GM12874 (cell line): ENCODE results near the gene C4orf33.

ENCODE experiments used
- CTCF ChIP-seq: IDR thresholded peaks from 2 replicates; pipeline ENCODE4 v1.5.1; 2011; ENCODE audit warnings: low read depth, mild to moderate bottlenecking, control low read depth, low read length, moderate library complexity; ENCODE audit not compliant: insufficient read depth

Gene C4orf33

GRCh38 chr4:129146639-129147038 is 50.7 kb downstream of the C4orf33 start:
- TF ChIP-seq CTCF, result no peak

- TF ChIP-seq CTCF, result no peak
Observed at GRCh38 chr4:129148892-129149291, 52.9 kb downstream of the C4orf33 start.

- no peak for TF ChIP-seq CTCF
Observed at GRCh38 chr4:129149906-129150305, 54.0 kb downstream of the C4orf33 start.

GRCh38 chr4:129152350-129152749 is 56.4 kb downstream of the C4orf33 start:
- no peak for TF ChIP-seq CTCF

GRCh38 chr4:129153700-129154099 is 57.7 kb downstream of the C4orf33 start:
- no peak for TF ChIP-seq CTCF

GRCh38 chr4:129162450-129162849 is 66.5 kb downstream of the C4orf33 start:
- no peak for TF ChIP-seq CTCF

- TF ChIP-seq CTCF, result no peak
Observed at GRCh38 chr4:129163427-129163826, 67.5 kb downstream of the C4orf33 start.

GRCh38 chr4:129164243-129164642 is 68.3 kb downstream of the C4orf33 start:
- no peak for TF ChIP-seq CTCF
